Measurements from ENCODE around the gene FAM217B.

GRCh38 chr20:59939879-59940128 lies 385 bp upstream of the FAM217B start:
- TF ChIP-seq CTCF (IDR thresholded peaks at IDR 0.05) (no peak), POLR2A (IDR thresholded peaks at IDR 0.05) (no peak)
